Adrenal gland (tissue), 12 donors: ENCODE measurements around the gene CRADD. TPM values are rescaled to one million over a fixed set of nuclear protein-coding genes. Genes with fewer than 3 reads are reported as not detected.

Experiments used
- DNase-seq, 7 donors: peaks; one replicate each; pipeline ENCODE4 v3.0.0-alpha.2; 2019 to 2020
- H3K27ac ChIP-seq, 5 donors: fragments of 200-600 bp; sonication (generic) in 4 of 5; 1 replicate in 3 of 5; 2 replicates in 2 of 5; pipeline versions ENCODE4 v1.5.1 to v1.8.0; 2016 to 2020; ENCODE audit warnings: mild to moderate bottlenecking in 1 of 5
- H3K27me3 ChIP-seq: fragments of 200-600 bp; 2 replicates; pipeline ENCODE4 v1.8.0; 2021
- H3K36me3 ChIP-seq, 2 donors: fragments of 200-600 bp; replicated peaks in 1 of 2; 1 replicate in 1 of 2; 2 replicates in 1 of 2; pipeline versions ENCODE4 v1.5.1 to v1.8.0; 2018 to 2022
- H3K4me1 ChIP-seq, 2 donors: fragments of 200-600 bp; replicated peaks in 1 of 2; 1 replicate in 1 of 2; 2 replicates in 1 of 2; pipeline versions ENCODE4 v1.5.1 to v1.8.0; 2018 to 2021
- H3K4me3 ChIP-seq, 4 donors: fragments of 200-600 bp; sonication (generic) in 3 of 4; one replicate each; pipeline ENCODE4 v1.5.1; 2016 to 2018
- H3K9me3 ChIP-seq, 3 donors: fragments of 200-600 bp; sonication (generic) in 1 of 3; replicated peaks in 1 of 3; 1 replicate in 2 of 3; 2 replicates in 1 of 3; pipeline versions ENCODE4 v1.5.1 to v1.8.0; 2016 to 2021
- POLR2A ChIP-seq, 2 donors: fragments of 450-650 bp; IDR thresholded peaks; one replicate each; pipeline ENCODE4 v1.6.1; 2017; ENCODE audit warnings: antibody characterized with exemption in 2 of 2, mild to moderate bottlenecking in 2 of 2, moderate library complexity in 1 of 2
- WGBS, 4 donors: extraction: QIAGEN DNeasy Blood & Tissue Kit in 2 of 4; methylation state at CpG; one replicate each; pipeline versions ENCODE4 v1.1.5 to v1.1.7; 2013 to 2017; 5-methylcytosine and 5-hydroxymethylcytosine counted together
- intact Hi-C, 2 donors: fragments of 100-400 bp; cut with DNase I; formaldehyde crosslinking; loops; one replicate each; pipeline versions ENCODE4 v1.14.1 to v1.15.0; 2022 to 2023
- polyA plus RNA-seq, 3 donors: library from polyadenylated mRNA; stranded (reverse); fragments of 200-250 nt in 2 of 3; fragments of 350-450 nt in 1 of 3; fragmentation: Illumina TruSeq in 1 of 3; extraction: RNeasy Lipid Tissue Mini Kit (QIAGEN cat#74804) in 1 of 3; gene quantifications; one replicate each; pipeline ENCODE4 v1.2.3, GENCODE V29; 2013 to 2014
- total RNA-seq, 9 donors: library from RNA; depleted of rRNA in 4 of 9; stranded (reverse); fragments of >200 nt in 4 of 9; fragments of 120-200 nt in 1 of 9; fragmentation: NEBNext Ultra II Directional in 1 of 9; extraction: Animal tissue kit (Norgen Biotek cat#: 25700) in 1 of 9; gene quantifications; one replicate each; pipeline versions ENCODE4 v1.1.0 to v1.2.4, GENCODE V29; 2013 to 2023
- TF ChIP-seq, protein P1 (sequence below), 6 experiments: fragments of 450-650 bp in 4 of 6; fragments of 200-600 bp in 2 of 6; sonication (generic) in 1 of 6; IDR thresholded peaks; 1 replicate in 5 of 6; 2 replicates in 1 of 6; pipeline versions ENCODE4 v1.5.1 to v1.8.0; 2016 to 2021; ENCODE audit warnings: antibody characterized with exemption in 6 of 6, mild to moderate bottlenecking in 2 of 6, moderate library complexity in 1 of 6
- donor health status: healthy with polysubstance abuse.
- donor health status: Bipolar disorder and iron deficiency.
- donor health status: DM: yes; HTN: yes; CAD: no.
- donor health status: DM: no; HTN: no; CAD: no.
- donor health status: DM: no; HTN: no; CAD: no.
- donor health status: DM: yes; HTN: yes; CAD: no.

The CRADD gene
- total and polyA plus RNA-seq, 12 donors = 7.3 to 70.1 (median 35.8) TPM

DNA sequence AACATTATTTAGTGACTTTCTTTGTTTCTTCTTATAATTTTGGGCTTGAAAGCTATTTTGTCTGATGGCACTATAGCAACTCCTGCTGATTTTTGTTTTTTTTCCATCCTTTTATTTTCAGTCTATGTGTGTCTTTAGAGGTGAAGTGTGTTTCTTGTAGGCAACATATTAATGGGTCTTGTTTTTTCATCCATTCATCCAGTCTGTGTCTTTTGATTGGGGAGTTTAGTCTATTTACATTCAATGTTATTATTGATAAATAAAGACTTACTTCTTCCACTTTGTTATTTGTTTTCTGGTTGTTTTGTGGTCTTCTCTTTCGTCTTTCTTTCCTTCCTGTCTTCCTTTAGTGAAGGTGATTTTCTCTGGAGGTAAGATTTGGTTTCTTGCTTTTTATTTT, 198.0 kb downstream of the CRADD start:
- 79 to 94% (median 92%) methylated on average over 1 of the region's 1 CpG for WGBS, 4 donors
- intact Hi-C loops = no loop called here
- Histone ChIP-seq H3K27ac (no peak overlapping the region), H3K4me1 (no peaks in the 10 kb centered on the region), H3K4me3 (no peak overlapping the region), H3K36me3 (no peaks in the 10 kb centered on the region), H3K27me3 (no peaks in the 10 kb centered on the region), H3K9me3 (peaks cover 0 to 11% (median 0%) of the 10 kb centered on the region in 3 donors)
- no peak for DNase-seq
- TF ChIP-seq POLR2A (IDR thresholded peaks at IDR 0.05) = no peak
- TF ChIP-seq, protein P1, sequence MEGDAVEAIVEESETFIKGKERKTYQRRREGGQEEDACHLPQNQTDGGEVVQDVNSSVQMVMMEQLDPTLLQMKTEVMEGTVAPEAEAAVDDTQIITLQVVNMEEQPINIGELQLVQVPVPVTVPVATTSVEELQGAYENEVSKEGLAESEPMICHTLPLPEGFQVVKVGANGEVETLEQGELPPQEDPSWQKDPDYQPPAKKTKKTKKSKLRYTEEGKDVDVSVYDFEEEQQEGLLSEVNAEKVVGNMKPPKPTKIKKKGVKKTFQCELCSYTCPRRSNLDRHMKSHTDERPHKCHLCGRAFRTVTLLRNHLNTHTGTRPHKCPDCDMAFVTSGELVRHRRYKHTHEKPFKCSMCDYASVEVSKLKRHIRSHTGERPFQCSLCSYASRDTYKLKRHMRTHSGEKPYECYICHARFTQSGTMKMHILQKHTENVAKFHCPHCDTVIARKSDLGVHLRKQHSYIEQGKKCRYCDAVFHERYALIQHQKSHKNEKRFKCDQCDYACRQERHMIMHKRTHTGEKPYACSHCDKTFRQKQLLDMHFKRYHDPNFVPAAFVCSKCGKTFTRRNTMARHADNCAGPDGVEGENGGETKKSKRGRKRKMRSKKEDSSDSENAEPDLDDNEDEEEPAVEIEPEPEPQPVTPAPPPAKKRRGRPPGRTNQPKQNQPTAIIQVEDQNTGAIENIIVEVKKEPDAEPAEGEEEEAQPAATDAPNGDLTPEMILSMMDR (IDR thresholded peaks at IDR 0.05) = no peak

- Histone ChIP-seq H3K9me3 (peaks cover 0 to 11% (median 0%) of the 10 kb centered on the region in 3 donors), H3K4me3 (no peak overlapping the region), H3K27me3 (no peaks in the 10 kb centered on the region), H3K27ac (no peak overlapping the region), H3K4me1 (no peaks in the 10 kb centered on the region), H3K36me3 (no peaks in the 10 kb centered on the region)
- intact Hi-C loops = no loop called here
- no peak for DNase-seq
- no peak for TF ChIP-seq POLR2A (IDR thresholded peaks at IDR 0.05)
- TF ChIP-seq, protein P1 (IDR thresholded peaks at IDR 0.05) = no peak
Observed at GRCh38 chr12:93876360-93876759, 199.2 kb downstream of the CRADD start.

DNA sequence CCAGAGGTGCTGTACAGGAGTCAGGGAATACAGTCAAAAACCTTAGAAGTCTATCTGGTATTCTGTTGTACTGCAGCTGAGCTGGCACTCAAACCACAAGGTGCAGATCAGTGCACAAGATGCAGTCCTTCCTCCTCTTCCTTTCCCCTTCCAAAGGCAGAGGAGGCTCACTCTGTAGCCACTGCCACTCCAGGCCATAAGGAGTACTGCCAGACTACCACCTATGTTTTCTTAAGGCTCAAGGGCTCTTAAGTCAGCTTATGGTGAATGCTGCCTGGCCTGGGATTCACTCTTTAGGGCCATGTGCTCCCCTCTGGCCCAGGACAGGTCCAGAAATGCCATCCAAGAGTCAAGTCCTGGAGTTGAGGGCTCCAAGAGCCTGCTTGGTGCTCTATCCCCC, 200.3 kb downstream of the CRADD start:
- TF ChIP-seq, protein P1 (IDR thresholded peaks at IDR 0.05) = no peak
- no peak for TF ChIP-seq POLR2A (IDR thresholded peaks at IDR 0.05)
- H3K27ac ChIP-seq = no peak overlapping the region
- peaks cover 0 to 11% (median 0%) of the 10 kb centered on the region in 3 donors for H3K9me3 ChIP-seq
- H3K36me3 ChIP-seq = no peaks in the 10 kb centered on the region
- no peaks in the 10 kb centered on the region for H3K27me3 ChIP-seq
- intact Hi-C loops = no loop called here
- no peaks in the 10 kb centered on the region for H3K4me1 ChIP-seq
- no peak overlapping the region for H3K4me3 ChIP-seq
- peak in 1 of 7 donors; percentile 6 for DNase-seq

GRCh38 chr12:93879476-93880421, 202.6 kb downstream of the CRADD start:
- peak in 1 of 7 donors; percentile 2 for DNase-seq
- WGBS, 4 donors = 89 to 95% (median 94%) methylated on average over 6 of the region's 6 CpGs
- peaks cover 0 to 7% (median 0%) of the 10 kb centered on the region in 3 donors for H3K9me3 ChIP-seq
- H3K27ac ChIP-seq = no peak overlapping the region
- H3K4me1 ChIP-seq = no peaks in the 10 kb centered on the region
- no peaks in the 10 kb centered on the region for H3K36me3 ChIP-seq
- intact Hi-C loops = no loop called here
- no peak overlapping the region for H3K4me3 ChIP-seq
- TF ChIP-seq, protein P1 (IDR thresholded peaks at IDR 0.05) = no peak
- no peak for TF ChIP-seq POLR2A (IDR thresholded peaks at IDR 0.05)
- no peaks in the 10 kb centered on the region for H3K27me3 ChIP-seq
